K562 (cell line): ENCODE results near the gene NEDD9. TPM values are rescaled to one million over a fixed set of nuclear protein-coding genes. Genes with fewer than 3 reads are reported as not detected.

ENCODE experiments used
- ATAC-seq: fragments of 200-7000 bp; cut with Tn5 transposase; 3 replicates; pipeline ENCODE4 v1.9.1; 2020; ENCODE audit warnings: moderate library complexity
- BruUV-seq: library from RNA; stranded (reverse); fragments of 400-500 nt; replicated peaks from 2 replicates; lab custom pipeline; 2021; lab: Mats Ljungman, UMichigan
- CTCF ChIA-PET: fragments of 300-600 bp; formaldehyde crosslinking; extraction: SDS; loops from one replicate; lab custom pipeline; 2021; ENCODE audit warnings: low intra/inter-chr PET ratio; lab: Yijun Ruan, JAX
- POLR2A ChIA-PET: fragments of 300-600, 350-650 bp; sonication (Branson Sonifier 250); formaldehyde crosslinking; extraction: SDS; loops from one replicate; lab custom pipeline; 2021; ENCODE audit warnings: antibody characterized with exemption, inconsistent platforms; lab: Yijun Ruan, JAX
- DNase-seq, 4 experiments: peaks; one replicate each; pipeline versions ENCODE4 v3.0.0 to v3.0.0-alpha.2; 2011 to 2018; ENCODE audit warnings: low spot score in 3 of 4, mixed read lengths in 3 of 4; ENCODE audit errors: extremely low read depth in 1 of 4
- FAIRE-seq: peaks from 2 replicates; lab custom pipeline; 2011; peaks lifted over from hg19 to GRCh38; lab: Jason Lieb, UNC
- H2AFZ ChIP-seq: 2 replicates; pipeline ENCODE4 v1.6.0; 2011; ENCODE audit warnings: low read depth, low read length, control low read depth, inconsistent platforms
- H3K27ac ChIP-seq: fragments of 200-600 bp; 3 replicates; pipeline ENCODE4 v1.8.0; 2011; ENCODE audit warnings: low read depth, mild to moderate bottlenecking, control low read depth, inconsistent platforms, low read length, moderate library complexity, mixed read lengths; ENCODE audit errors: extremely low read depth
- H3K27me3 ChIP-seq, 2 experiments: fragments of 300-600 bp in 1 of 2; 2 replicates in 1 of 2; 3 replicates in 1 of 2; pipeline versions ENCODE4 v1.6.0 to v1.8.0; 2011; ENCODE audit warnings: inconsistent platforms in 2 of 2, low read length in 2 of 2, mild to moderate bottlenecking in 1 of 2, mixed read lengths in 1 of 2, moderate library complexity in 1 of 2; ENCODE audit not compliant: control insufficient read depth in 2 of 2, insufficient read depth in 2 of 2
- H3K36me3 ChIP-seq: fragments of 300-600 bp; 3 replicates; pipeline ENCODE4 v1.8.0; 2011; ENCODE audit warnings: mild to moderate bottlenecking, low read length, inconsistent platforms; ENCODE audit not compliant: control insufficient read depth, insufficient read depth
- H3K4me1 ChIP-seq, 2 experiments: fragments of 200-600 bp in 1 of 2; replicated peaks in 1 of 2; 2 replicates in 1 of 2; 3 replicates in 1 of 2; pipeline versions ENCODE4 v1.5.1 to v1.8.0; 2011; ENCODE audit warnings: inconsistent platforms in 2 of 2, low read length in 2 of 2, mild to moderate bottlenecking in 1 of 2, mixed read lengths in 1 of 2, moderate library complexity in 1 of 2; ENCODE audit not compliant: control insufficient read depth in 2 of 2, insufficient read depth in 2 of 2
- H3K4me2 ChIP-seq: 2 replicates; pipeline ENCODE4 v1.6.1; 2011; ENCODE audit warnings: low read length, control low read depth, inconsistent platforms, mixed read lengths; ENCODE audit not compliant: insufficient read depth
- H3K4me3 ChIP-seq: fragments of 200-600 bp; sonication (generic), shearing (Covaris generic); 2 replicates; pipeline ENCODE4 v1.5.1; 2016; ENCODE audit warnings: control low read depth, inconsistent platforms
- H3K79me2 ChIP-seq: fragments of 200-600 bp; 3 replicates; pipeline ENCODE4 v1.8.0; 2011; ENCODE audit warnings: low read length, inconsistent platforms; ENCODE audit not compliant: control insufficient read depth, insufficient read depth
- H3K9ac ChIP-seq, 2 experiments: 2 replicates each; pipeline versions ENCODE4 v1.6.0 to v1.6.1; 2011; ENCODE audit warnings: low read depth in 2 of 2, low read length in 2 of 2, control low read depth in 1 of 2, inconsistent platforms in 1 of 2, mild to moderate bottlenecking in 1 of 2, mixed read lengths in 1 of 2; ENCODE audit not compliant: insufficient read depth in 1 of 2
- H3K9me1 ChIP-seq: one replicate; pipeline ENCODE4 v1.6.0; 2011; ENCODE audit warnings: inconsistent platforms, mild to moderate bottlenecking, low read length, moderate library complexity; ENCODE audit not compliant: control insufficient read depth, insufficient read depth
- H3K9me3 ChIP-seq: replicated peaks from 2 replicates; pipeline ENCODE4 v1.5.1; 2011; ENCODE audit warnings: low read depth, low read length, inconsistent platforms; ENCODE audit not compliant: control insufficient read depth, insufficient read depth
- H4K20me1 ChIP-seq: replicated peaks from 2 replicates; pipeline ENCODE4 v1.6.1; 2011; ENCODE audit warnings: low read length, inconsistent platforms, mixed read lengths; ENCODE audit not compliant: control insufficient read depth, insufficient read depth
- HBP1 ChIP-seq: fragments of 450-650 bp; formaldehyde crosslinking; IDR thresholded peaks from 2 replicates; pipeline ENCODE4 v1.4.0; 2022; ENCODE audit warnings: missing genetic modification characterization
- HOXB6 ChIP-seq: fragments of 250-450 bp; sonication (Bioruptor Pico); IDR thresholded peaks from 2 replicates; pipeline ENCODE4 v1.5.1; 2022; ENCODE audit warnings: mild to moderate bottlenecking, borderline replicate concordance
- MEF2A ChIP-seq: IDR thresholded peaks from 2 replicates; pipeline ENCODE4 v1.6.1; 2011; ENCODE audit warnings: low read depth, mild to moderate bottlenecking, low read length, moderate library complexity; ENCODE audit not compliant: control insufficient read depth
- PRPF4 ChIP-seq: fragments of 200-400 bp; formaldehyde crosslinking; IDR thresholded peaks from one replicate; pipeline ENCODE4 v1.6.1; 2017; ENCODE audit warnings: low read length, low read depth, mild to moderate bottlenecking; ENCODE audit not compliant: insufficient read depth, poor library complexity, severe bottlenecking
- SP1 ChIP-seq: sonication (generic); formaldehyde crosslinking; IDR thresholded peaks from 2 replicates; pipeline ENCODE4 v1.8.1; 2022; ENCODE audit warnings: mild to moderate bottlenecking, missing genetic modification reagents
- ZBTB17 ChIP-seq: fragments of 450-650 bp; formaldehyde crosslinking; IDR thresholded peaks from 2 replicates; pipeline ENCODE4 v1.4.0; 2020; ENCODE audit warnings: mild to moderate bottlenecking
- ZFP36 ChIP-seq: fragments of 150-350 bp; IDR thresholded peaks from 2 replicates; pipeline ENCODE4 v1.6.1; 2018; ENCODE audit warnings: low read length, low read depth; ENCODE audit not compliant: partially characterized antibody
- ZNF239 ChIP-seq: fragments of 250-450 bp; sonication (Bioruptor Pico); IDR thresholded peaks from 2 replicates; pipeline ENCODE4 v1.4.0; 2020; ENCODE audit warnings: mild to moderate bottlenecking
- WGBS: fragments of 100-300 bp; shearing (Covaris generic); methylation state at CpG from one replicate; pipeline ENCODE4 v1.1.6; 2016; ENCODE audit warnings: low coverage, mixed read lengths; ENCODE audit not compliant: insufficient coverage; ENCODE audit errors: missing lambda C conversion rate; 5-methylcytosine and 5-hydroxymethylcytosine counted together
- in situ Hi-C: fragments of 300-500 bp; cut with MboI; formaldehyde crosslinking; loops from 4 replicates; pipeline ENCODE4 v1.15.0; 2018; ENCODE audit warnings: inconsistent platforms, mixed read lengths
- intact Hi-C: fragments of 100-400 bp; cut with micrococcal nuclease; formaldehyde crosslinking; loops from 2 replicates; pipeline ENCODE4 v1.14.2; 2022
- polyA plus RNA-seq, 8 experiments: library from polyadenylated mRNA; depleted of rRNA in 4 of 8; stranded (reverse) in 5 of 8; unstranded in 3 of 8; fragments of >200 nt; fragmentation: Nextera tagmentation in 2 of 8; fragmentation: Illumina TruSeq in 1 of 8; extraction: Ambion mirVana in 2 of 8; extraction: Trizol in 1 of 8; gene quantifications; 2 replicates each; pipeline versions ENCODE4 v1.2.1 to v1.2.3, GENCODE V29; 2011 to 2014; ENCODE audit warnings: inconsistent platforms in 1 of 8, missing spikeins in 1 of 8
- total RNA-seq, 7 experiments: library from RNA; depleted of rRNA in 6 of 7; stranded (reverse); fragments of >200 nt in 6 of 7; fragmentation: Illumina TruSeq in 2 of 7; extraction: Trizol in 2 of 7; gene quantifications; 2 replicates each; pipeline versions ENCODE4 v1.2.1 to v1.2.3, GENCODE V29; 2011 to 2021; ENCODE audit warnings: low replicate concordance in 1 of 7
- TF ChIP-seq, protein P1 (sequence below), 2 experiments: fragments of 450-650 bp; IDR thresholded peaks; 2 replicates each; pipeline ENCODE4 v1.6.1; 2016; ENCODE audit warnings: mild to moderate bottlenecking in 2 of 2, borderline replicate concordance in 1 of 2, low read depth in 1 of 2, moderate library complexity in 1 of 2
- TF ChIP-seq, protein P2 (sequence below), 2 experiments: IDR thresholded peaks; 2 replicates each; pipeline ENCODE4 v1.6.1; 2011; ENCODE audit warnings: borderline replicate concordance in 1 of 2, control low read depth in 1 of 2, low read depth in 1 of 2, low read length in 1 of 2, mild to moderate bottlenecking in 1 of 2, mixed read lengths in 1 of 2, moderate library complexity in 1 of 2; ENCODE audit not compliant: insufficient read depth in 1 of 2, insufficient read length in 1 of 2, poor library complexity in 1 of 2, severe bottlenecking in 1 of 2; ENCODE audit errors: extremely low read depth in 1 of 2

NEDD9 gene
- total and polyA plus RNA-seq, 9 of the 15 experiments (the other 6 are each of a cell fraction or from before 2014, with no cell fraction given): 0.04 to 0.18 (median 0.15) TPM; not detected in 6

- CTCF ChIA-PET: no interaction called here
- no TSS peak for BruUV-seq
- intact Hi-C loops: no loop called here
- no peak for DNase-seq
- H3K4me1 ChIP-seq: peaks cover 3 to 4% of the 10 kb centered on the region in 2 experiments; a peak in 3 of 5 replicates
- ATAC-seq: no peak
- no peaks in the 10 kb centered on the region for H3K79me2 ChIP-seq
- H3K9me3 ChIP-seq: no peaks in the 10 kb centered on the region
- H3K4me2 ChIP-seq: no peak overlapping the region
- H3K4me3 ChIP-seq: no peak overlapping the region
- no peak overlapping the region for H3K27ac ChIP-seq
- 1% methylated on average over 4 of the region's 4 CpGs for WGBS
- H3K9me1 ChIP-seq: no peaks in the 10 kb centered on the region
- no peak for FAIRE-seq
- no peaks in the 10 kb centered on the region for H3K36me3 ChIP-seq
- in situ Hi-C loops: no loop called here
- POLR2A ChIA-PET: interaction anchor here (0.7 kb wide), 1 partner anchor 238 kb away, joined by 3 read pairs; no protein-coding TSS in a partner anchor
- no peak overlapping the region for H3K9ac ChIP-seq
- no peak overlapping the region for H2AFZ ChIP-seq
- H4K20me1 ChIP-seq: no peaks in the 10 kb centered on the region
- peaks cover 14 to 37% of the 10 kb centered on the region in 2 experiments; a peak in 4 of 5 replicates for H3K27me3 ChIP-seq
- TF ChIP-seq HBP1 (CRISPR knock-in tag): no peak
- TF ChIP-seq ZBTB17: no peak
- TF ChIP-seq SP1 (CRISPR knock-in tag): no peak
- TF ChIP-seq, protein P1, sequence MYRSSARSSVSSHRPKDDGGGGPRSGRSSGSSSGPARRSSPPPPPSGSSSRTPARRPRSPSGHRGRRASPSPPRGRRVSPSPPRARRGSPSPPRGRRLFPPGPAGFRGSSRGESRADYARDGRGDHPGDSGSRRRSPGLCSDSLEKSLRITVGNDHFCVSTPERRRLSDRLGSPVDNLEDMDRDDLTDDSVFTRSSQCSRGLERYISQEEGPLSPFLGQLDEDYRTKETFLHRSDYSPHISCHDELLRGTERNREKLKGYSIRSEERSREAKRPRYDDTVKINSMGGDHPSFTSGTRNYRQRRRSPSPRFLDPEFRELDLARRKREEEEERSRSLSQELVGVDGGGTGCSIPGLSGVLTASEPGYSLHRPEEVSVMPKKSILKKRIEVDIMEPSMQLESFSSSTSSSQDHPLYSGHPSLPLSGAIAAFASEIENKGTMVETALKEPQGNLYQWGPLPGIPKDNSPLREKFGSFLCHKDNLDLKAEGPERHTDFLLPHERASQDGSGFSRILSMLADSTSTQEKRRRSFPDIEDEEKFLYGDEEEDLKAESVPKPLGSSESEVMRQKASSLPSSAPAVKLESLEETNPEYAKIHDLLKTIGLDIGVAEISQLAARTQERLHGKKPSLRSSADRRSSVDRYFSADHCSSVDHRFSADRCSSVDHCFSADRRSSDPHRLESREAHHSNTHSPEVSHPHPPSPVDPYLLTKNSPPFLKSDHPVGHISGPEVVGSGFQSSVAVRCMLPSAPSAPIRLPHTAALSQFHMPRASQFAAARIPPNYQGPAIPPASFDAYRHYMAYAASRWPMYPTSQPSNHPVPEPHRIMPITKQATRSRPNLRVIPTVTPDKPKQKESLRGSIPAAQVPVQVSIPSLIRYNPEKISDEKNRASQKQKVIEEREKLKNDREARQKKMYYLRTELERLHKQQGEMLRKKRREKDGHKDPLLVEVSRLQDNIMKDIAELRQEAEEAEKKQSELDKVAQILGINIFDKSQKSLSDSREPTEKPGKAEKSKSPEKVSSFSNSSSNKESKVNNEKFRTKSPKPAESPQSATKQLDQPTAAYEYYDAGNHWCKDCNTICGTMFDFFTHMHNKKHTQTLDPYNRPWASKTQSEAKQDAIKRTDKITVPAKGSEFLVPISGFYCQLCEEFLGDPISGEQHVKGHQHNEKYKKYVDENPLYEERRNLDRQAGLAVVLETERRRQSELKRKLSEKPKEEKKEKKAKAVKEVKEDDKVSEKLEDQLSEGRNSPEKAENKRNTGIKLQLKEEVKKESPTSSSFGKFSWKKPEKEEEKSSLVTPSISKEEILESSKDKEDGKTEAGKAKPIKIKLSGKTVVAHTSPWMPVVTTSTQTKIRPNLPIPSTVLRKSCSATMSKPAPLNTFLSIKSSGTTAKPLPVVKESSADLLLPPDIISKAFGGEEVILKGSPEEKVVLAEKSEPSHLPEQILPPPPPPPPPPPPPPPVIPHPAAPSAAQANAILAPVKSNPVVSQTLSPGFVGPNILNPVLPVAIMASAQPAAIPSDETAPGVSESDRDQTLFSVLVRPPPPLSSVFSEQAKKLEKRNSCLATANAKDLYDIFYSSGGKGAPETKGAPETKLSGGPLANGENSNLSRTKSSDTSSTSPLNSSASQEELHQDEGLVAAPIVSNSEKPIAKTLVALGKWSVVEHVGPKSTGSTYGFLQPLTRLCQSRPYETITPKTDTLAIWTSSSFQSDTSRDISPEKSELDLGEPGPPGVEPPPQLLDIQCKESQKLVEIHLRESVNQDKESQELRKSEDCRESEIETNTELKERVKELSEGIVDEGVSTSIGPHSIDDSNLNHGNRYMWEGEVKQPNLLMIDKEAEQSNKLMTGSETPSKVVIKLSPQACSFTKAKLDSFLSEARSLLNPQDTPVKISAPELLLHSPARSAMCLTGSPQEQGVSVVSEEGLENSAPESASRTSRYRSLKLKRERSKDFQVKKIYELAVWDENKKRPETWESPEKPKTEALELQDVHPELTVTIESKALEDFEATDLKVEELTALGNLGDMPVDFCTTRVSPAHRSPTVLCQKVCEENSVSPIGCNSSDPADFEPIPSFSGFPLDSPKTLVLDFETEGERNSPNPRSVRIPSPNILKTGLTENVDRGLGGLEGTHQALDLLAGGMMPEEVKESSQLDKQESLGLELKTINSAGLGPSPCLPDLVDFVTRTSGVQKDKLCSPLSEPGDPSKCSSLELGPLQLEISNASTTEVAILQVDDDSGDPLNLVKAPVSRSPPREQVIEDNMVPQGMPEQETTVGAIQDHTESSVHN (IDR thresholded peaks at IDR 0.05; ENCODE audit: borderline replicate concordance in 1 of 2, low read depth in 1 of 2): no peak
- TF ChIP-seq ZNF239: no peak
- TF ChIP-seq, protein P2, sequence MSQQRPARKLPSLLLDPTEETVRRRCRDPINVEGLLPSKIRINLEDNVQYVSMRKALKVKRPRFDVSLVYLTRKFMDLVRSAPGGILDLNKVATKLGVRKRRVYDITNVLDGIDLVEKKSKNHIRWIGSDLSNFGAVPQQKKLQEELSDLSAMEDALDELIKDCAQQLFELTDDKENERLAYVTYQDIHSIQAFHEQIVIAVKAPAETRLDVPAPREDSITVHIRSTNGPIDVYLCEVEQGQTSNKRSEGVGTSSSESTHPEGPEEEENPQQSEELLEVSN (IDR thresholded peaks at IDR 0.05; ENCODE audit: borderline replicate concordance in 1 of 2, extremely low read depth in 1 of 2, insufficient read depth in 1 of 2, insufficient read length in 1 of 2, low read depth in 1 of 2, low read length in 1 of 2, poor library complexity in 1 of 2, severe bottlenecking in 1 of 2): no peak
- TF ChIP-seq MEF2A: no peak
- TF ChIP-seq ZFP36: no peak
- no peak for TF ChIP-seq HOXB6 (CRISPR knock-in tag)
- TF ChIP-seq PRPF4: no peak
Observed at GRCh38 chr6:11237428-11237827, 5.0 kb upstream of the NEDD9 start.
